IgD-negative memory B cell (primary cell): ENCODE measurements around the gene RYR3. TPM values are rescaled to one million over a fixed set of nuclear protein-coding genes. Genes with fewer than 3 reads are reported as not detected.
A peak's percentile ranks its signal among the peaks of the same experiment; 100 is the strongest.

ENCODE experiments used
- H3K27ac Mint-ChIP-seq, 3 donors: one replicate each; pipeline ENCODE4 v1.8.0; 2020 to 2022; ENCODE audit warnings: mild to moderate bottlenecking in 3 of 3, mixed read lengths in 3 of 3, moderate library complexity in 1 of 3
- H3K27me3 Mint-ChIP-seq: one replicate; pipeline ENCODE4 v1.8.0; 2021; ENCODE audit warnings: mixed read lengths
- H3K36me3 Mint-ChIP-seq: one replicate; pipeline ENCODE4 v1.8.0; 2020; ENCODE audit warnings: mild to moderate bottlenecking, mixed read lengths
- H3K4me1 Mint-ChIP-seq, 3 donors: one replicate each; pipeline ENCODE4 v1.8.0; 2020 to 2022; ENCODE audit warnings: mixed read lengths in 3 of 3, mild to moderate bottlenecking in 1 of 3
- H3K4me3 Mint-ChIP-seq, 4 donors: one replicate each; pipeline ENCODE4 v1.8.0; 2020 to 2022; ENCODE audit warnings: mild to moderate bottlenecking in 4 of 4, mixed read lengths in 4 of 4, moderate library complexity in 3 of 4
- H3K9me3 Mint-ChIP-seq, 3 donors: one replicate each; pipeline ENCODE4 v1.8.0; 2020 to 2021; ENCODE audit warnings: mixed read lengths in 3 of 3, mild to moderate bottlenecking in 1 of 3
- polyA plus RNA-seq: library from polyadenylated mRNA; unstranded; fragments of 300-500 nt; fragmentation: Illumina TruSeq; gene quantifications from one replicate; pipeline ENCODE4 v1.2.3, GENCODE V29; 2021

Gene RYR3
- polyA plus RNA-seq, 1 donor from 2014 or later: 0.08 TPM

- Mint-ChIP-seq H3K36me3 (no peaks in the 10 kb centered on the region), H3K4me3 (no peak overlapping the region), H3K27me3 (no peaks in the 10 kb centered on the region), H3K27ac (no peak overlapping the region), H3K9me3 (peaks cover 0 to 7% (median 0%) of the 10 kb centered on the region in 3 donors), H3K4me1 (no peaks in the 10 kb centered on the region)
Observed at GRCh38 chr15:33468740-33469139, 158.0 kb downstream of the RYR3 start.

- Mint-ChIP-seq H3K27me3 (no peaks in the 10 kb centered on the region), H3K27ac (no peak overlapping the region), H3K9me3 (peaks cover 0 to 3% (median 2%) of the 10 kb centered on the region in 3 donors), H3K4me3 (no peak overlapping the region), H3K4me1 (no peaks in the 10 kb centered on the region), H3K36me3 (no peaks in the 10 kb centered on the region)
Observed at GRCh38 chr15:33473005-33473404, 162.2 kb downstream of the RYR3 start.

- no peaks in the 10 kb centered on the region for H3K4me1 Mint-ChIP-seq
- H3K36me3 Mint-ChIP-seq: no peaks in the 10 kb centered on the region
- no peak overlapping the region for H3K27ac Mint-ChIP-seq
- H3K4me3 Mint-ChIP-seq: no peak overlapping the region
- peaks cover 0 to 3% (median 2%) of the 10 kb centered on the region in 3 donors for H3K9me3 Mint-ChIP-seq
- no peaks in the 10 kb centered on the region for H3K27me3 Mint-ChIP-seq
Observed at GRCh38 chr15:33473714-33474113, 162.9 kb downstream of the RYR3 start.

GRCh38 chr15:33476076-33476475 is 165.3 kb downstream of the RYR3 start:
- Mint-ChIP-seq H3K4me3 (peak overlapping the region in 1 of 4 donors; percentile 5), H3K9me3 (peaks cover 2 to 3% (median 3%) of the 10 kb centered on the region in 3 donors), H3K27ac (no peak overlapping the region), H3K4me1 (no peaks in the 10 kb centered on the region), H3K36me3 (no peaks in the 10 kb centered on the region), H3K27me3 (no peaks in the 10 kb centered on the region)

GRCh38 chr15:33476908-33477307 is 166.1 kb downstream of the RYR3 start:
- no peaks in the 10 kb centered on the region for H3K27me3 Mint-ChIP-seq
- H3K27ac Mint-ChIP-seq: no peak overlapping the region
- no peaks in the 10 kb centered on the region for H3K4me1 Mint-ChIP-seq
- peaks cover 2 to 3% (median 3%) of the 10 kb centered on the region in 3 donors for H3K9me3 Mint-ChIP-seq
- H3K36me3 Mint-ChIP-seq: no peaks in the 10 kb centered on the region
- H3K4me3 Mint-ChIP-seq: no peak overlapping the region

- Mint-ChIP-seq H3K9me3 (peaks cover 3 to 8% (median 6%) of the 10 kb centered on the region in 3 donors), H3K4me1 (peaks cover 0 to 3% (median 0%) of the 10 kb centered on the region in 3 donors), H3K36me3 (no peaks in the 10 kb centered on the region), H3K27me3 (no peaks in the 10 kb centered on the region), H3K4me3 (no peak overlapping the region), H3K27ac (no peak overlapping the region)
Observed at GRCh38 chr15:33489335-33489734, 178.6 kb downstream of the RYR3 start.

GRCh38 chr15:33490703-33491102 is 179.9 kb downstream of the RYR3 start:
- Mint-ChIP-seq H3K27me3 (no peaks in the 10 kb centered on the region), H3K4me1 (peaks cover 0 to 3% (median 0%) of the 10 kb centered on the region in 3 donors), H3K9me3 (peaks cover 3 to 8% (median 6%) of the 10 kb centered on the region in 3 donors), H3K27ac (no peak overlapping the region), H3K36me3 (no peaks in the 10 kb centered on the region), H3K4me3 (no peak overlapping the region)

GRCh38 chr15:33492434-33493052 is 181.8 kb downstream of the RYR3 start:
- no peaks in the 10 kb centered on the region for H3K36me3 Mint-ChIP-seq
- H3K4me1 Mint-ChIP-seq: peaks cover 0 to 3% (median 0%) of the 10 kb centered on the region in 3 donors
- H3K27me3 Mint-ChIP-seq: no peaks in the 10 kb centered on the region
- H3K4me3 Mint-ChIP-seq: no peak overlapping the region
- H3K9me3 Mint-ChIP-seq: peaks cover 3 to 8% (median 6%) of the 10 kb centered on the region in 3 donors
- H3K27ac Mint-ChIP-seq: no peak overlapping the region

GRCh38 chr15:33494306-33494705 is 183.5 kb downstream of the RYR3 start:
- Mint-ChIP-seq H3K4me3 (no peak overlapping the region), H3K27ac (no peak overlapping the region), H3K27me3 (no peaks in the 10 kb centered on the region), H3K36me3 (no peaks in the 10 kb centered on the region), H3K4me1 (peaks cover 0 to 3% (median 0%) of the 10 kb centered on the region in 3 donors), H3K9me3 (peaks cover 1 to 6% (median 4%) of the 10 kb centered on the region in 3 donors)

- no peak overlapping the region for H3K27ac Mint-ChIP-seq
- H3K4me1 Mint-ChIP-seq: peaks cover 0 to 2% (median 0%) of the 10 kb centered on the region in 3 donors
- H3K36me3 Mint-ChIP-seq: no peaks in the 10 kb centered on the region
- no peak overlapping the region for H3K4me3 Mint-ChIP-seq
- H3K27me3 Mint-ChIP-seq: no peaks in the 10 kb centered on the region
- H3K9me3 Mint-ChIP-seq: peaks cover 0 to 6% (median 0%) of the 10 kb centered on the region in 3 donors
Observed at GRCh38 chr15:33500432-33501195, 189.8 kb downstream of the RYR3 start.

- H3K9me3 Mint-ChIP-seq: peaks cover 0 to 6% (median 0%) of the 10 kb centered on the region in 3 donors
- no peak overlapping the region for H3K27ac Mint-ChIP-seq
- no peaks in the 10 kb centered on the region for H3K27me3 Mint-ChIP-seq
- peaks cover 0 to 2% (median 0%) of the 10 kb centered on the region in 3 donors for H3K4me1 Mint-ChIP-seq
- H3K4me3 Mint-ChIP-seq: no peak overlapping the region
- no peaks in the 10 kb centered on the region for H3K36me3 Mint-ChIP-seq
Observed at GRCh38 chr15:33503681-33504080, 192.9 kb downstream of the RYR3 start.

- Mint-ChIP-seq H3K27me3 (no peaks in the 10 kb centered on the region), H3K27ac (no peak overlapping the region), H3K4me3 (no peak overlapping the region), H3K36me3 (no peaks in the 10 kb centered on the region), H3K9me3 (peaks cover 0 to 6% (median 0%) of the 10 kb centered on the region in 3 donors), H3K4me1 (no peaks in the 10 kb centered on the region)
Observed at GRCh38 chr15:33506781-33507296, 196.1 kb downstream of the RYR3 start.

GRCh38 chr15:33508703-33509102 is 197.9 kb downstream of the RYR3 start:
- Mint-ChIP-seq H3K4me3 (no peak overlapping the region), H3K27ac (no peak overlapping the region), H3K27me3 (no peaks in the 10 kb centered on the region), H3K4me1 (no peaks in the 10 kb centered on the region), H3K36me3 (no peaks in the 10 kb centered on the region), H3K9me3 (peaks cover 0 to 6% (median 0%) of the 10 kb centered on the region in 3 donors)

- Mint-ChIP-seq H3K4me3 (no peak overlapping the region), H3K9me3 (no peaks in the 10 kb centered on the region), H3K4me1 (no peaks in the 10 kb centered on the region), H3K27ac (no peak overlapping the region), H3K27me3 (peaks cover 3% of the 10 kb centered on the region), H3K36me3 (no peaks in the 10 kb centered on the region)
Observed at GRCh38 chr15:33515121-33515520, 204.4 kb downstream of the RYR3 start.

- H3K9me3 Mint-ChIP-seq: no peaks in the 10 kb centered on the region
- no peak overlapping the region for H3K4me3 Mint-ChIP-seq
- peaks cover 3% of the 10 kb centered on the region for H3K27me3 Mint-ChIP-seq
- H3K27ac Mint-ChIP-seq: no peak overlapping the region
- no peaks in the 10 kb centered on the region for H3K36me3 Mint-ChIP-seq
- no peaks in the 10 kb centered on the region for H3K4me1 Mint-ChIP-seq
Observed at GRCh38 chr15:33516563-33516962, 205.8 kb downstream of the RYR3 start.
